HepG2 (cell line): ENCODE data around the gene STEAP3. TPM values are rescaled to one million over a fixed set of nuclear protein-coding genes. Genes with fewer than 3 reads are reported as not detected.

Experiments used
- ATAC-seq: fragments of 200-7000 bp; cut with Tn5 transposase; 3 replicates; pipeline ENCODE4 v1.9.1; 2020; ENCODE audit warnings: mild to moderate bottlenecking, moderate library complexity
- BruUV-seq: library from RNA; stranded (reverse); fragments of 400-500 nt; replicated peaks from 2 replicates; lab custom pipeline; 2021; lab: Mats Ljungman, UMichigan
- CTCF ChIA-PET: fragments of 300-600 bp; formaldehyde crosslinking; extraction: SDS; loops from one replicate; lab custom pipeline; 2021; ENCODE audit warnings: low total read pairs, inconsistent platforms, low intra/inter-chr PET ratio; lab: Yijun Ruan, JAX
- POLR2A ChIA-PET: fragments of 350-600 bp; sonication (Branson Sonifier 250); formaldehyde crosslinking; loops from one replicate; lab custom pipeline; 2020; ENCODE audit warnings: antibody characterized with exemption, inconsistent platforms; lab: Yijun Ruan, JAX
- DNase-seq: peaks from one replicate; pipeline ENCODE4 v3.0.0-alpha.2; 2015; ENCODE audit warnings: low spot score
- FAIRE-seq: peaks from 3 replicates; lab custom pipeline; 2011; peaks lifted over from hg19 to GRCh38; lab: Jason Lieb, UNC
- H2AFZ ChIP-seq: one replicate; pipeline ENCODE4 v1.6.1; 2011; ENCODE audit warnings: low read length, inconsistent platforms
- H3K27ac ChIP-seq: fragments of 300-600 bp; 3 replicates; pipeline ENCODE4 v1.8.0; 2011; ENCODE audit warnings: mixed run types, mild to moderate bottlenecking, mixed read lengths, low read length, inconsistent platforms; ENCODE audit not compliant: insufficient read depth; ENCODE audit errors: extremely low read length
- H3K27me3 ChIP-seq, 2 experiments: fragments of 200-600 bp in 1 of 2; 2 replicates in 1 of 2; 3 replicates in 1 of 2; pipeline versions ENCODE4 v1.6.0 to v1.8.0; 2011; ENCODE audit warnings: low read length in 2 of 2, mild to moderate bottlenecking in 2 of 2, moderate library complexity in 2 of 2, inconsistent platforms in 1 of 2; ENCODE audit not compliant: insufficient read depth in 2 of 2, control insufficient read depth in 1 of 2
- H3K36me3 ChIP-seq, 2 experiments: fragments of 200-600 bp in 1 of 2; replicated peaks in 1 of 2; 2 replicates in 1 of 2; 3 replicates in 1 of 2; pipeline versions ENCODE4 v1.5.1 to v1.8.0; 2011; ENCODE audit warnings: low read length in 2 of 2, inconsistent platforms in 1 of 2; ENCODE audit not compliant: insufficient read depth in 2 of 2, control insufficient read depth in 1 of 2
- H3K4me1 ChIP-seq: 2 replicates; pipeline ENCODE4 v1.5.1; 2012; ENCODE audit warnings: low read length, inconsistent platforms; ENCODE audit not compliant: insufficient read depth
- H3K4me2 ChIP-seq: 2 replicates; pipeline ENCODE4 v1.6.0; 2011; ENCODE audit warnings: low read depth, low read length, inconsistent platforms
- H3K4me3 ChIP-seq, 3 experiments: fragments of 200-600 bp in 1 of 3; sonication (generic), shearing (Covaris generic) in 1 of 3; replicated peaks in 1 of 3; 2 replicates each; pipeline ENCODE4 v1.5.1; 2011 to 2016; ENCODE audit warnings: low read length in 3 of 3, inconsistent platforms in 2 of 3, low read depth in 2 of 3, mild to moderate bottlenecking in 2 of 3, control low read depth in 1 of 3, mixed read lengths in 1 of 3; ENCODE audit not compliant: insufficient read depth in 1 of 3
- H3K79me2 ChIP-seq: one replicate; pipeline ENCODE4 v1.6.1; 2011; ENCODE audit warnings: low read length, inconsistent platforms; ENCODE audit not compliant: insufficient read depth
- H3K9ac ChIP-seq: 2 replicates; pipeline ENCODE4 v1.6.0; 2011; ENCODE audit warnings: mild to moderate bottlenecking, low read depth, low read length, inconsistent platforms; ENCODE audit not compliant: insufficient read depth
- H3K9me3 ChIP-seq: 2 replicates; pipeline ENCODE4 v1.5.1; 2012; ENCODE audit warnings: mild to moderate bottlenecking, low read length
- H4K20me1 ChIP-seq: 2 replicates; pipeline ENCODE4 v1.6.0; 2011; ENCODE audit warnings: inconsistent platforms, mild to moderate bottlenecking, low read length, moderate library complexity; ENCODE audit not compliant: insufficient read depth
- ARID4A ChIP-seq: sonication (generic); formaldehyde crosslinking; IDR thresholded peaks from 2 replicates; pipeline ENCODE4 v1.5.0; 2020; ENCODE audit warnings: mild to moderate bottlenecking, missing genetic modification reagents, borderline replicate concordance
- MAF1 ChIP-seq: sonication (generic); formaldehyde crosslinking; IDR thresholded peaks from 2 replicates; pipeline ENCODE4 v1.5.0; 2020; ENCODE audit warnings: missing genetic modification reagents, borderline replicate concordance
- NCOA5 ChIP-seq: sonication (generic); formaldehyde crosslinking; IDR thresholded peaks from 2 replicates; pipeline ENCODE4 v1.4.0; 2020; ENCODE audit warnings: missing genetic modification reagents
- NR3C1 ChIP-seq: sonication (generic); formaldehyde crosslinking; IDR thresholded peaks from 2 replicates; pipeline ENCODE4 v1.4.0; 2020; ENCODE audit warnings: missing genetic modification reagents
- ZC3H13 ChIP-seq: sonication (generic); formaldehyde crosslinking; IDR thresholded peaks from 2 replicates; pipeline ENCODE4 v1.8.1; 2023; ENCODE audit warnings: mild to moderate bottlenecking, missing genetic modification reagents, moderate library complexity
- ZNF451 ChIP-seq: sonication (generic); formaldehyde crosslinking; IDR thresholded peaks from 2 replicates; pipeline ENCODE4 v1.5.0; 2020; ENCODE audit warnings: mild to moderate bottlenecking, missing genetic modification reagents
- ZNF816 ChIP-seq: sonication (generic); formaldehyde crosslinking; IDR thresholded peaks from 2 replicates; pipeline ENCODE4 v1.8.0; 2022; ENCODE audit warnings: missing genetic modification reagents, mild to moderate bottlenecking, borderline replicate concordance
- WGBS: methylation state at CpG from one replicate; pipeline ENCODE4 v1.1.6; 2017; ENCODE audit warnings: low lambda C conversion rate; 5-methylcytosine and 5-hydroxymethylcytosine counted together
- in situ Hi-C: cut with HindIII; loops from 2 replicates; pipeline ENCODE4 v1.10.0; 2017; ENCODE audit warnings: low pct_unique_long_range_greater_than_20kb; ENCODE audit not compliant: extremely low pct_ligation_motif_present
- intact Hi-C: fragments of 100-400 bp; cut with micrococcal nuclease; formaldehyde crosslinking; loops from one replicate; pipeline ENCODE4 v1.10.0; 2022; ENCODE audit not compliant: unreplicated experiment
- polyA plus RNA-seq, 8 experiments: library from polyadenylated mRNA; depleted of rRNA in 3 of 8; stranded (reverse) in 7 of 8; unstranded in 1 of 8; fragments of >200 nt; fragmentation: Illumina TruSeq in 4 of 8; extraction: Trizol in 4 of 8; gene quantifications; 2 replicates each; pipeline versions ENCODE4 v1.2.1 to v1.2.3, GENCODE V29; 2011 to 2016; ENCODE audit warnings: low read depth in 4 of 8, missing spikeins in 1 of 8, mixed read lengths in 1 of 8; ENCODE audit not compliant: insufficient read depth in 1 of 8
- total RNA-seq, 5 experiments: library from RNA; depleted of rRNA; stranded (reverse); fragments of >200 nt; fragmentation: Illumina TruSeq; extraction: Trizol; gene quantifications; 2 replicates each; pipeline ENCODE4 v1.2.3, GENCODE V29; 2016; ENCODE audit warnings: low read depth in 1 of 5
- TF ChIP-seq, protein P1 (sequence below): IDR thresholded peaks from 2 replicates; pipeline ENCODE4 v1.6.1; 2016; ENCODE audit warnings: low read depth, control low read depth
- TF ChIP-seq, protein P2 (sequence below): sonication (generic); formaldehyde crosslinking; IDR thresholded peaks from 2 replicates; pipeline ENCODE4 v1.8.1; 2022; ENCODE audit warnings: mild to moderate bottlenecking, missing genetic modification reagents

Gene STEAP3
- total and polyA plus RNA-seq, 2 of the 13 experiments (the other 11 are each of a cell fraction or from before 2014, with no cell fraction given), result 7.3 to 21.1 TPM

DNA sequence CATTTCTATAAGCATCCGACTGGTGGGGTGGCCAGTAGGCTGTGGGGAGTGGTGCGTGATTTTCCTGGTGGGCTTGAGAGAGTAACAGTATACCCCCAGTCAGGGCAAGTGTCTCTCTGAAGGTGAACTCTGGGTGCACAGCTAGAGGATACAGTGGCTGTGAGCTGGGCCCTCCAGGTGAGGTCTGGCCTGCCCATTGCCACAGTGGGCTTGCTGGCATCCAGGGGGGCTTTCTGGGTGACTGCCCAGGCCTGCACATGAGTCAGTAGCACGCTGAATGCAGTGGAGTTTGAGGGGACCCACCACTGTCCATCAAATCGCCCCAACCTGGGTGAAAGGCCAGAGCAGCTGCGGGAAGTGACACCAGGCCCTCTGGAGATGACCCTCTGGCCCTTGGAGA lies 4.5 kb downstream of the STEAP3 start (continued):
- TF ChIP-seq ARID4A (CRISPR knock-in tag), result no peak
- no peak for TF ChIP-seq MAF1 (CRISPR knock-in tag)
- TF ChIP-seq ZNF451 (CRISPR knock-in tag), result no peak
- no peak for TF ChIP-seq NCOA5 (CRISPR knock-in tag)
- TF ChIP-seq ZNF816 (CRISPR knock-in tag), result no peak
- TF ChIP-seq NR3C1 (CRISPR knock-in tag), result no peak
- TF ChIP-seq, protein P1, sequence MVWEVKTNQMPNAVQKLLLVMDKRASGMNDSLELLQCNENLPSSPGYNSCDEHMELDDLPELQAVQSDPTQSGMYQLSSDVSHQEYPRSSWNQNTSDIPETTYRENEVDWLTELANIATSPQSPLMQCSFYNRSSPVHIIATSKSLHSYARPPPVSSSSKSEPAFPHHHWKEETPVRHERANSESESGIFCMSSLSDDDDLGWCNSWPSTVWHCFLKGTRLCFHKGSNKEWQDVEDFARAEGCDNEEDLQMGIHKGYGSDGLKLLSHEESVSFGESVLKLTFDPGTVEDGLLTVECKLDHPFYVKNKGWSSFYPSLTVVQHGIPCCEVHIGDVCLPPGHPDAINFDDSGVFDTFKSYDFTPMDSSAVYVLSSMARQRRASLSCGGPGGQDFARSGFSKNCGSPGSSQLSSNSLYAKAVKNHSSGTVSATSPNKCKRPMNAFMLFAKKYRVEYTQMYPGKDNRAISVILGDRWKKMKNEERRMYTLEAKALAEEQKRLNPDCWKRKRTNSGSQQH, result no peak

GRCh38 chr2:119228964-119229363 lies 5.3 kb downstream of the STEAP3 start:
- TF ChIP-seq, protein P2, sequence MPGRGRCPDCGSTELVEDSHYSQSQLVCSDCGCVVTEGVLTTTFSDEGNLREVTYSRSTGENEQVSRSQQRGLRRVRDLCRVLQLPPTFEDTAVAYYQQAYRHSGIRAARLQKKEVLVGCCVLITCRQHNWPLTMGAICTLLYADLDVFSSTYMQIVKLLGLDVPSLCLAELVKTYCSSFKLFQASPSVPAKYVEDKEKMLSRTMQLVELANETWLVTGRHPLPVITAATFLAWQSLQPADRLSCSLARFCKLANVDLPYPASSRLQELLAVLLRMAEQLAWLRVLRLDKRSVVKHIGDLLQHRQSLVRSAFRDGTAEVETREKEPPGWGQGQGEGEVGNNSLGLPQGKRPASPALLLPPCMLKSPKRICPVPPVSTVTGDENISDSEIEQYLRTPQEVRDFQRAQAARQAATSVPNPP (CRISPR knock-in tag), result no peak
- TF ChIP-seq ZC3H13 (CRISPR knock-in tag), result no peak
- in situ Hi-C loops, result no loop called here
- Histone ChIP-seq H3K79me2 (no peaks in the 10 kb centered on the region), H2AFZ (no peak overlapping the region), H3K4me2 (no peak overlapping the region), H3K27me3 (no peaks in the 10 kb centered on the region), H3K4me3 (no peak overlapping the region), H3K4me1 (peaks cover 30% of the 10 kb centered on the region), H3K27ac (no peak overlapping the region), H4K20me1 (no peaks in the 10 kb centered on the region), H3K36me3 (0 out of 5 replicates have a peak, but pooled peaks cover 0 to 4% of the 10 kb centered on the region in 2 experiments), H3K9me3 (no peaks in the 10 kb centered on the region), H3K9ac (no peak overlapping the region)
- no peak for DNase-seq
- intact Hi-C loops, result no loop called here
- no peak for FAIRE-seq
- POLR2A ChIA-PET, result interaction anchor here (0.7 kb wide), 1 partner anchor 8 kb away, joined by 3 read pairs; no protein-coding TSS in a partner anchor
- 87% methylated on average over 6 of the region's 7 CpGs for WGBS
- no TSS peak for BruUV-seq
- CTCF ChIA-PET, result no interaction called here
- no peak for ATAC-seq
